Bone marrow (tissue), 2 donors: ENCODE measurements around the gene TRAK1.
"Not testable (repeated sequence)": the region's sequence is repeated elsewhere in the genome, so short reads cannot be mapped to it uniquely, and the experiment has no call there.

ENCODE experiments used
- DNase-seq, 2 donors: peaks; one replicate each; lab custom pipeline; 2025; lab: John Stamatoyannopoulos, UW

Gene TRAK1, protein sequence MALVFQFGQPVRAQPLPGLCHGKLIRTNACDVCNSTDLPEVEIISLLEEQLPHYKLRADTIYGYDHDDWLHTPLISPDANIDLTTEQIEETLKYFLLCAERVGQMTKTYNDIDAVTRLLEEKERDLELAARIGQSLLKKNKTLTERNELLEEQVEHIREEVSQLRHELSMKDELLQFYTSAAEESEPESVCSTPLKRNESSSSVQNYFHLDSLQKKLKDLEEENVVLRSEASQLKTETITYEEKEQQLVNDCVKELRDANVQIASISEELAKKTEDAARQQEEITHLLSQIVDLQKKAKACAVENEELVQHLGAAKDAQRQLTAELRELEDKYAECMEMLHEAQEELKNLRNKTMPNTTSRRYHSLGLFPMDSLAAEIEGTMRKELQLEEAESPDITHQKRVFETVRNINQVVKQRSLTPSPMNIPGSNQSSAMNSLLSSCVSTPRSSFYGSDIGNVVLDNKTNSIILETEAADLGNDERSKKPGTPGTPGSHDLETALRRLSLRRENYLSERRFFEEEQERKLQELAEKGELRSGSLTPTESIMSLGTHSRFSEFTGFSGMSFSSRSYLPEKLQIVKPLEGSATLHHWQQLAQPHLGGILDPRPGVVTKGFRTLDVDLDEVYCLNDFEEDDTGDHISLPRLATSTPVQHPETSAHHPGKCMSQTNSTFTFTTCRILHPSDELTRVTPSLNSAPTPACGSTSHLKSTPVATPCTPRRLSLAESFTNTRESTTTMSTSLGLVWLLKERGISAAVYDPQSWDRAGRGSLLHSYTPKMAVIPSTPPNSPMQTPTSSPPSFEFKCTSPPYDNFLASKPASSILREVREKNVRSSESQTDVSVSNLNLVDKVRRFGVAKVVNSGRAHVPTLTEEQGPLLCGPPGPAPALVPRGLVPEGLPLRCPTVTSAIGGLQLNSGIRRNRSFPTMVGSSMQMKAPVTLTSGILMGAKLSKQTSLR

DNA sequence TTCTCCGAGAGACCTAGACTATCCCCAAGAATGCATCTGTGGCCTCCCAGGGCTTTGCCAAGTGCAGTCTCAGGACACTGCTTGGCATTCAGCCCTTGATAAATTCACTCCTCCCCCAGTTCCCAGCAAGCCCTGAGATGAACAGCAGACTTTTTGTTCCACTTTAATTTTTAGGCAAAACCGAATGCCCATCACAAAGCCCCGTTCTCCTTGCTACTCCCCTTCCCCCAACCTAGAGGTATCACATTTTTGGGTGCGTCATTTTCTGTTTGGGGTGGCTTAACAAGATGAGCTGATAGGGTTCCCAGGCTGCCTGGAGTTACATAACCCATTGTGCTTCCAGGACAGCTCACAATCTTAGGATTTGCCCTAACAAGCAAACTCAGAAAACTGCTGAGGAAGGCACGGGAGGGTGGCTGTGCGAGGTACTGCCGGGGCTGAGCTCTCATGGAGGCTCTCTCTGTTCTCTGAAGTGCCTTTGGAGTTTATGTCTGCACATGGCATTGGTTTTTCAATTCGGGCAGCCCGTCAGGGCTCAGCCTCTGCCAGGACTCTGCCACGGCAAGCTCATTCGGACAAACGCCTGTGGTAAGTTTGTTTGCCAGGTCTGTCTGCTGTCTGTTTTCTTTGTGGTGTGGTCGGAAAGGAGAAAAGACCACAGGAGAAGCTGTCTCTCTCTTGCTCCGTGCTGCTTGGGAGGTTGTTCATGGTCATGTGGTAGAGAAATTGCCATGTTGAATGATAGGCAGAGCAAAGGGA, at the start of gene TRAK1:
Gene TRAK1 (plus strand): TSS at position 385 of the 759 bp plus-strand sequence. CDS start 113 bp downstream, at position 498.
- no peak for DNase-seq

DNA sequence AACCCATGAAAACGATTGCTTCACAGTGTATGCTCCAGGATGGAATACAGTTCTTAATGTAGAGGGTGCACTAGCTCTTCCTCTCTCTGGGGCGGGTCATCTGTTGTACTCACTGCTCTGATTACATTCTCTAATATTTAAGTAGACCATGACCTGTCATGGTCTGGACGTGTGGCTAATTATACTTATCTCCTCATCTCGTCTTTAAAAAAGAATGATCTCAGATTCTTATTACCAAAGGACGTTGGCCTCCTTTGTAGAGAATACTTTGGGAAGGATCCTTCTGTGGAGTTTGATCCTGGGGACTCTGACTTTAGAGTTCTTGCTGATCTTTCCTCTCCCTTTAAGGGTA, 48.4 kb upstream of the TRAK1 start:
- DNase-seq, result no peak

DNA sequence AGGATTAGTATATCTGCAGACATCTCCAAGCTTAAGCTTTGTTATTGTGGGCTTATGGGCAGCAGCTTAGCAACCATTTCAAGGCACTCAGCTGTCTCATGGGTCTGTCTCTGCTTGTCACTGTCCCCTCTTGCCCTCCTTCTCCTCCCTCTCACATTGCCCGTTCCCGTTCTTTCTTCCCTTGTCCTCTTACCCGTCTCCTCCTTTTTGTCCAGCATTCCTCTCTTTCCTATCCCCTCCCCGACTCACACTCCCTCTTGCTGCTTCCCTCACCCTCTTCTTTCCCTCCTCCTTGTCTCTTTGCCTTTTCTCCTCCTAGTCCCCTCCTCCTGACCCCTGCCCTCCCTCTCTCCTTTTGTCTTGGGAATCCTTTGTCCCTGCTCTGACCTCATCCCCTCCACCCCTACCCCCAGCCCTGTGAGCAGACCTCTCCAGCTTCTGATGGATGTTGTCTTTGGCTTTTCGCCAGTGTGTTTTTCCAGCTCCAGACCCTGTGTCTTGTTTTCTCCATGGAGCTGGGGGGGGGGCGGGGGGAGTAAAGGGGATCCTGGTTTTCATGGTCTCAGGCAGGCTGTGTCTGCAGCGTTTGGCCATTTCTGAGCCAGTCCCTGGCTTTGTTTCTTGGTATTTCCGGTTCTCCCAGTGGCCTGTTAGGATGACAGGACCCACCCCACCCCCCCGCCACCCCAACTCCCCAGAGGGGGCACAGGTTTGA, 47.9 kb upstream of the TRAK1 start:
- no peak for DNase-seq

- DNase-seq, result no peak
Measured at GRCh38 chr3:42045708-42046243, 45.4 kb upstream of the TRAK1 start.

DNA sequence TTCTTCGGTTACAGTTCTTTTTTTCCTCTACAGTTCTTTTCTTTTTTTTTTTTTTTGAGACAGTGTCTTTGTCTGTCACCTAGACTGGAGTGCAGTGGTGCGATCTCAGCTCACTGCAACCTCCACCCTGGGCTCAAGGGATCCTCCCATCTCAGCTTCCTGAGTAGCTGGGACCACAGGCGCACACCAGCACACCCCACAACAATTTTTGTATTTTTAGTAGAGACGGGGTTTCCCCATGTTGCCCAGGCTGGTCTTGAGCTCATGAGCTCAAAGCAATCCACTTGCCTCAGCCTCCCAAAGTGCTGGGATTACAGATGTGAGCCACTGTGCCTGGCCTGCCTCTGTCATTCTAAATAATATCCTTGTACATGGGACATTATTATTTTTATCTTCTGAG, 42.6 kb upstream of the TRAK1 start:
- DNase-seq, result not testable (repeated sequence)

- DNase-seq, result no peak
Measured at GRCh38 chr3:42050126-42050525, 41.0 kb upstream of the TRAK1 start.

DNA sequence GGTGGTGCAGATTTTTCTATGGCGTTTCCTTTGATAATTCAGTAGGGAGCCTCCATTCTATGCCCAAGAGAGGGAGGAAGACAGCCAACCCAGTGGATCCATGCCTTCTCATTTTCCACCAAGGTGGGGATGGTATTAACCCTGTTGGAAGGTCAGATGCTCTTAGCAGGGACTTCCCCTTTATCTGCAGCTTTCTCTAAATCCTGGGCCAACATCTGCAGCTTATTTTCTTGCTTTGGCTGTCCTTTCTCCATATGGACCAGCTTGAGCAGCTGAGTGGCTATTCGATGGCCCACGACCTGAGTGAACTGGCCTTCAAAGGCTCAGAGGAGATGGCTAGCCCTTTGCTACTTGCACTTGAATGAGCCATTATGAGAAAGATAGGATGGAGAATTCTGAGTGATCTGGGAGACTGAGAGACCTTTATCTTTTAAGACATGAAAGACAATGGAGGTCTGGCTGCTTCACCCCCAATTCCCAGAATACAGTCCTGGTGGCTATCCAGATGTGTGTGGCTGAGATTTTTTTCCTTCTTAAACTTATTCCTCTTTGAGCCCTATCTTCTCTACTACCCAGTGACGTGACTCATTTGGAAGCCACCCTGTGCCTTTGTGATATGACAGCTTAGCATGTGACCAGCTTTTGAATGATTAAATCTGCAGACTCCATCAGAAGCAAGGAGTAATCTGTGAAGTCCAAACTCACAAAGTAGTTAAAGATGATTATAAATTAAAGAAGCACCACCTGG, 39.6 kb upstream of the TRAK1 start:
- DNase-seq, result peak in 1 of 2 donors; percentile 11

DNA sequence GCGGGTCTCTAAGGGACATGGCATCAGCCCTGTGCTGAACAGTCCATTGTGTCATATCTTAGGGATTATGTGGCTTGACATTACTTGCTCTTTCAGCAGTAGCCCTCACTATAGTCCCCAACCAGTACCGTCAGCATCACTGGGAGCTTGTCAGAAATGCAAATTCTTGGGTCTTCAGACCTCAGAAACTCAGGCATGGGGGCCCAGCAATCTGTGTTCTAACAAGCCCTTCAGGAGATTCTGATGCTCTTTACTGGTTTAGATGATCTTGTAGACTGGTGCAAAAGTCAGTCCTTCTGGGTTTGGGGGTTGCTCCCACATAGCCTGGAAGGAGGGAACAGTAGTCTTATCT, 39.0 kb upstream of the TRAK1 start:
- no peak for DNase-seq

DNA sequence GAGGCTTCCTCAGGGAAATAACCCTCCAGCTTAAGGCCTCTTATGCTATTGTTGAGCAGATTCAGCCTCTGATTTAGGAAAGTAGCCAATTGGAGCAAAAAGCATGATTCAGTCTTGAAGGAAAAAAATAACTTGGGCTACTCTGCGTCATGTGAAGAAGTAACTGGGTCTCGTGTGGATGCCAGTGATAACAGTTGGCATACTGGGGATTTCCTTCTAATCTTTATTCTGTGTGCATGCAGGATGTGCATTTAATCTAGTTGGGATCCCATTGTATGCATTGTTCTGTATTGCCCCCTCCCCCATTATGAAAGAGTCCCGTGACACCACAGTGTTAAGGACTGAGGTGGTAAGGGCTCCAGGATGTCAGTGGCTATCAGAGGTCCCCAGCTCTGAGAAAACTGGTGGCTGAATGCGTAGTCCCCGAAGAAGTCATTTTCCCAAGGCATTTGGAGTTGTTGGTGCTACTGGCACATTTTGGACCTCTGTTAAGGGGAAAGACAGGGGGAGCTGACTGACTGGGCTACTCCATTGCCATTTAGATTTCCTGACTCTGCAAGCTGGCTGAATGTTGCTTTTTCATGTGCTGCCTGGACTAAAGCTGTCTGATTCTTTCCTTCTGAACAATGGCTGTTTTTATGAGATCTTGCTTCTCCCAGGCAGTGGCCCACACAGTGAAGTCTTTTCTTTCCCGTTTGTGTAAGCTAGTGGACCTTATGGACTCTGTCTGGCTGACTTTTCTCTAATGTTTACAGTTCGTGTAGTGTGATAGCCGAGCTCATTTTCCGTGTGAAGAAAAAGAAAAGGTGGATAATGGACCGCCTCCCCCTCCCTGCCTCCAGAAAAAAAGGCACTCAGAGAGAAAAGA, 38.4 kb upstream of the TRAK1 start:
- DNase-seq, result no peak

DNA sequence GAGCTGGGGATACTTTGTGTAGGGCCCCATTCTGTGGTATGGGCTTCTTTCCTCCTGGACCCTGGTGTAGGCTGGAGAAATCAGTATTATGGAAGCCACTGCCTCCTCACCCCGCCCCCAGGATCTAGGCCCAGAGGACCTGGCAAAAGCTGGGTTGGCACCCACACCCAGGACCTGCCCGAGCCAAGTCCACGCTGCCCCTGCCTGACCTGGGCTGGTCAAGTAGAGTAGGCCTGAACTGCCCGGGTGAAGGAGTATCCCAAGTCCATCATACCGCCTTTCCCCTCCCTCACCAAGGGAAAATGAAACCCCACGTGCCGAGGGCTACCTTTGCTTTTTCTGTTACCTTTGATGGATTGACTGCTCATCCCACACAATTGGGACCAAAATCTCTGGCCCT, 37.7 kb upstream of the TRAK1 start:
- DNase-seq, result no peak

DNA sequence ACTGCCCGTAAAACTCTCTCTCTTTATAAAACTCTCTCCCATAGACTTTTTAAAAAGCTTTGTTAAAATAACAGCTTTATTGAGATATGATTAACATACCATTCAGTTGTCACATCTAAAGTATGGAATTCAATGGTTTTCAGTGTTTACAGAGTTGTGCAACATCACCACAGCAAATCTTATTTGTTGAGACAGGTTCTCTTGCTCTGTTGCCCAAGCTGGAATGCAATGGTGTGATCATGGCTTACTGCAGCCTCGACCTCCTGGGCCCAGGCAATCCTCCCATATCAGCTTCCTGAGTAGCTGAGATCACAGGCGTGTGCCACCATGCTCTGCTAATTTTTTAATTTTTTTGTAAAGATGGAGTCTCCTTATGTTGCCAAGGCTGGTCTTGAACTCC, 35.9 kb upstream of the TRAK1 start:
- DNase-seq, result no peak

DNA sequence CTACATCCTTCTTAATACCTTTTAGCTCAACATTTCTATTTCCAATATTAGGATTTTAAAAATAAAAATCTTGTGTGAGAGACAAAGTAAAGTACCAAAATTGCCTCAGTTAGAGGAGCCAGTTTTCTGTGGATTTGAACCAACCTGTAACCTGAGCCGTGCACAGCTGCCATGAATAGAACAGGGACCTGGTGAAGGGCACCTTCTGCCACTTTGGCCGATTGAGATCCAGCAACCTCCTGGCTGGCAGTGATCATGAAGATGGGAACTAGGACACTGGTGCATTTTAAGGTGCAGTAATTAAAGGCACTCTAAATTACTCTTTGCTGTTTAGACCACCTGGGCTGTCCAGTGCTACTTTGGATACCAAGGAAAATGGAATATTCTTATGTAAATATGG, 34.3 kb upstream of the TRAK1 start:
- DNase-seq, result no peak

- DNase-seq, result no peak
Measured at GRCh38 chr3:42057561-42058211, 33.5 kb upstream of the TRAK1 start.

- no peak for DNase-seq
Measured at GRCh38 chr3:42061025-42061712, 30.0 kb upstream of the TRAK1 start.

DNA sequence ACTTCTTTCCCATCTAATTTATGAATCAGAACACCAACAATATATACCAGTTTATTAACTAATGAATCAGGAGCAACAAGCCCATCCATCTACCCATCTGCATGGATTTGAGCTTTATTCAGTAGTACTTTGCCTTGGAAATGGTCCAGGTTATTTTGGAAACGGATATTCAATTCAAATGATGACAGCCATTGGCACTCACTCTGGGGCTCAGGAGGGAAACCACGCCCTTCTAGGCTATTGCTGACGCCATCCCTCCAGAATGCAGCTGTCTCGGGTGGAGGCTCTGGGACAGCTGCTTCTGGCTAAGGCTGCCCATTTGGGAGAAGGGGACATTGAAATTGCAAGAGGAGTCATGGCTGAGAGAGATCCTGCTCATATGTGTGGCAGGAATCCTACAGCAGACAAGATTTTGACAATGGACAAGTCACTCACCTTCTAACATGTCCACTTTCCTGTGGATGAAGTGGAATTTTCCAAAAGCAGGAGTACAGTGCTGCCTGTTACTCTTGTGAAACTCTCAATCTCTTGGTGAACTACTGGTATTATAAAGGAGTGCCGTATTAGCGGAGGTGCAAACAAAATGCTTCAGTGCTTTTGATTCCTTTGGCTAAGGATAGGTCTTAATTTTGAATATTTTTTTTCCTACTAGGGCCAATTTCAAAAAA, 29.3 kb upstream of the TRAK1 start:
- DNase-seq, result no peak

GRCh38 chr3:42062464-42062863, 28.7 kb upstream of the TRAK1 start:
- no peak for DNase-seq

GRCh38 chr3:42063888-42064287, 27.3 kb upstream of the TRAK1 start:
- no peak for DNase-seq
